DND-41 (cell line): ENCODE measurements around the gene UPK1B.

Experiments used
- ATAC-seq: fragments of 200-7000 bp; cut with Tn5 transposase; 3 replicates; pipeline ENCODE4 v1.9.1; 2021; ENCODE audit warnings: low read depth; ENCODE audit not compliant: insufficient read depth
- DNase-seq: peaks from one replicate; pipeline ENCODE4 v3.0.0-alpha.2; 2020
- H2AFZ ChIP-seq: 2 replicates; pipeline ENCODE4 v1.6.0; 2012; ENCODE audit warnings: low read depth, low read length
- H3K27ac ChIP-seq: 2 replicates; pipeline ENCODE4 v1.5.1; 2012; ENCODE audit warnings: low read length, inconsistent platforms
- H3K27me3 ChIP-seq: fragments of 200-600 bp; sonication (generic); 2 replicates; pipeline ENCODE4 v1.6.0; 2012; ENCODE audit warnings: low read length, mild to moderate bottlenecking, inconsistent platforms; ENCODE audit not compliant: insufficient read depth, poor library complexity
- H3K36me3 ChIP-seq: 2 replicates; pipeline ENCODE4 v1.5.1; 2012; ENCODE audit warnings: low read length, inconsistent platforms; ENCODE audit not compliant: insufficient read depth
- H3K4me1 ChIP-seq: 2 replicates; pipeline ENCODE4 v1.5.1; 2012; ENCODE audit warnings: mild to moderate bottlenecking, low read length; ENCODE audit not compliant: insufficient read depth
- H3K4me2 ChIP-seq: 2 replicates; pipeline ENCODE4 v1.6.0; 2012; ENCODE audit warnings: mild to moderate bottlenecking, moderate library complexity, low read length, inconsistent platforms; ENCODE audit not compliant: insufficient read depth
- H3K4me3 ChIP-seq, 2 experiments: fragments of 200-600 bp in 1 of 2; shearing (Covaris generic) in 1 of 2; 2 replicates each; pipeline ENCODE4 v1.5.1; 2012 to 2016; ENCODE audit warnings: inconsistent platforms in 2 of 2, low read length in 2 of 2, mild to moderate bottlenecking in 2 of 2, low read depth in 1 of 2, moderate library complexity in 1 of 2
- H3K79me2 ChIP-seq: 2 replicates; pipeline ENCODE4 v1.6.0; 2012; ENCODE audit warnings: low read length, inconsistent platforms; ENCODE audit not compliant: insufficient read depth
- H3K9ac ChIP-seq: 2 replicates; pipeline ENCODE4 v1.6.0; 2012; ENCODE audit warnings: low read depth, mild to moderate bottlenecking, inconsistent platforms, low read length, moderate library complexity
- H3K9me3 ChIP-seq: 2 replicates; pipeline ENCODE4 v1.5.1; 2012; ENCODE audit warnings: low read length, moderate library complexity, mild to moderate bottlenecking, inconsistent platforms; ENCODE audit not compliant: insufficient read depth, severe bottlenecking
- H4K20me1 ChIP-seq: 2 replicates; pipeline ENCODE4 v1.6.0; 2012; ENCODE audit warnings: low read length; ENCODE audit not compliant: insufficient read depth
- CTCF ChIP-seq: IDR thresholded peaks from 2 replicates; pipeline ENCODE4 v1.5.1; 2012; ENCODE audit warnings: borderline replicate concordance, low read length, moderate library complexity, mild to moderate bottlenecking; ENCODE audit not compliant: poor library complexity, severe bottlenecking; ENCODE audit errors: extremely low read depth
- EZH2 ChIP-seq: IDR thresholded peaks from 3 replicates; pipeline ENCODE4 v1.6.1; 2012; ENCODE audit warnings: borderline replicate concordance, low read depth, mild to moderate bottlenecking, moderate library complexity, low read length, inconsistent platforms; ENCODE audit not compliant: severe bottlenecking

Gene UPK1B

GRCh38 chr3:119220970-119221667 lies 47.7 kb downstream of the UPK1B start:
- peaks cover 57% of the 10 kb centered on the region for H3K36me3 ChIP-seq
- no peak overlapping the region for H2AFZ ChIP-seq
- H4K20me1 ChIP-seq = no peaks in the 10 kb centered on the region
- H3K4me2 ChIP-seq = no peak overlapping the region
- no peak for DNase-seq
- H3K9me3 ChIP-seq = no peaks in the 10 kb centered on the region
- H3K9ac ChIP-seq = no peak overlapping the region
- H3K4me3 ChIP-seq = no peak overlapping the region
- TF ChIP-seq EZH2 (no peak), CTCF (no peak)
- no peak for ATAC-seq
- no peaks in the 10 kb centered on the region for H3K4me1 ChIP-seq
- no peaks in the 10 kb centered on the region for H3K79me2 ChIP-seq
- no peaks in the 10 kb centered on the region for H3K27me3 ChIP-seq
- H3K27ac ChIP-seq = no peak overlapping the region

GRCh38 chr3:119221779-119222320 lies 48.5 kb downstream of the UPK1B start:
- Histone ChIP-seq H3K9ac (no peak overlapping the region), H3K9me3 (no peaks in the 10 kb centered on the region), H3K27ac (no peak overlapping the region), H4K20me1 (no peaks in the 10 kb centered on the region), H3K79me2 (no peaks in the 10 kb centered on the region), H2AFZ (no peak overlapping the region), H3K27me3 (no peaks in the 10 kb centered on the region), H3K36me3 (peaks cover 63% of the 10 kb centered on the region), H3K4me2 (no peak overlapping the region), H3K4me1 (no peaks in the 10 kb centered on the region), H3K4me3 (no peak overlapping the region)
- DNase-seq = no peak
- TF ChIP-seq EZH2 (no peak), CTCF (no peak)
- ATAC-seq = no peak

- Histone ChIP-seq H3K4me3 (no peak overlapping the region), H3K9me3 (no peaks in the 10 kb centered on the region), H3K4me2 (no peak overlapping the region), H3K4me1 (no peaks in the 10 kb centered on the region), H3K36me3 (peaks cover 61% of the 10 kb centered on the region), H4K20me1 (no peaks in the 10 kb centered on the region), H3K9ac (no peak overlapping the region), H3K27me3 (no peaks in the 10 kb centered on the region), H3K27ac (no peak overlapping the region), H3K79me2 (no peaks in the 10 kb centered on the region), H2AFZ (no peak overlapping the region)
- no peak for DNase-seq
- no peak for TF ChIP-seq CTCF
- no peak for TF ChIP-seq EZH2
- no peak for ATAC-seq
Observed at GRCh38 chr3:119222391-119222790, 49.0 kb downstream of the UPK1B start.
